Measurements from ENCODE around the gene HSD17B13.
"Not testable (repeated sequence)": the region's sequence is repeated elsewhere in the genome, so short reads cannot be mapped to it uniquely, and the experiment has no call there.

HSD17B13 gene

DNA sequence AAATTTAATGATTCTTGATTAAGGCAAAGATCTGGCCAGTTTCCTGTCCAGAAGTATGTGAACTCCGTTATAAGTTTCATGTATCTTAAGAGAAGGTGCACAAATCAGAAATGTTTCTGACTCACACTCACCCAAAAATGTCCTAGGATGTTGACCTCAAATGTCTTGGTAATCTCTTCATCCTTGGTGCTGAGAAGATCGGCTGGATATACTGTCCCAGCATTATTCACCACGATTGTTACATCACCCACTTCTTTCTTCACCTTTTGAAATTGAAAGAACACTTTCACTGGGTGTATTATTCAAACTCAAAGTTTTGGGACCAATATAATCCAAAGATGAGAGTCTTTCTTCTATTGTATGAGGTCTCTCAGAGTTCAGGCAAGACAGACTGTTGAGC, 5.7 kb downstream of the HSD17B13 start:
- Histone ChIP-seq H3K79me2 (ENCODE audit: insufficient read depth, low read length) (no peaks in the 10 kb centered on the region), H3K27ac (ENCODE audit: low read length) (no peak overlapping the region), H3K4me1 (ENCODE audit: insufficient read depth, low read length) (no peaks in the 10 kb centered on the region), H3K9me3 (ENCODE audit: insufficient read depth, low read length, severe bottlenecking) (no peaks in the 10 kb centered on the region), H3K9ac (ENCODE audit: low read depth, low read length) (no peak overlapping the region), H2AFZ (ENCODE audit: low read depth, low read length) (no peak overlapping the region), H3K4me3 (ENCODE audit: low read depth in 1 of 2, low read length in 2 of 2) (no peak overlapping the region), H4K20me1 (ENCODE audit: insufficient read depth, low read length) (no peaks in the 10 kb centered on the region), H3K27me3 (ENCODE audit: insufficient read depth, low read length, poor library complexity) (no peaks in the 10 kb centered on the region), H3K4me2 (ENCODE audit: insufficient read depth, low read length) (no peak overlapping the region), H3K36me3 (ENCODE audit: insufficient read depth, low read length) (no peaks in the 10 kb centered on the region; the same call in 1 of the 2 replicates)
- ATAC-seq (ENCODE audit: insufficient read depth, low read depth) (no peak), DNase-seq (no peak)
- no peak for TF ChIP-seq EZH2 (IDR thresholded peaks at IDR 0.05; ENCODE audit: borderline replicate concordance, low read depth, low read length, severe bottlenecking)
- TF ChIP-seq, protein P1, sequence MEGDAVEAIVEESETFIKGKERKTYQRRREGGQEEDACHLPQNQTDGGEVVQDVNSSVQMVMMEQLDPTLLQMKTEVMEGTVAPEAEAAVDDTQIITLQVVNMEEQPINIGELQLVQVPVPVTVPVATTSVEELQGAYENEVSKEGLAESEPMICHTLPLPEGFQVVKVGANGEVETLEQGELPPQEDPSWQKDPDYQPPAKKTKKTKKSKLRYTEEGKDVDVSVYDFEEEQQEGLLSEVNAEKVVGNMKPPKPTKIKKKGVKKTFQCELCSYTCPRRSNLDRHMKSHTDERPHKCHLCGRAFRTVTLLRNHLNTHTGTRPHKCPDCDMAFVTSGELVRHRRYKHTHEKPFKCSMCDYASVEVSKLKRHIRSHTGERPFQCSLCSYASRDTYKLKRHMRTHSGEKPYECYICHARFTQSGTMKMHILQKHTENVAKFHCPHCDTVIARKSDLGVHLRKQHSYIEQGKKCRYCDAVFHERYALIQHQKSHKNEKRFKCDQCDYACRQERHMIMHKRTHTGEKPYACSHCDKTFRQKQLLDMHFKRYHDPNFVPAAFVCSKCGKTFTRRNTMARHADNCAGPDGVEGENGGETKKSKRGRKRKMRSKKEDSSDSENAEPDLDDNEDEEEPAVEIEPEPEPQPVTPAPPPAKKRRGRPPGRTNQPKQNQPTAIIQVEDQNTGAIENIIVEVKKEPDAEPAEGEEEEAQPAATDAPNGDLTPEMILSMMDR (IDR thresholded peaks at IDR 0.05; ENCODE audit: borderline replicate concordance, extremely low read depth, low read length, poor library complexity, severe bottlenecking): no peak

DNA sequence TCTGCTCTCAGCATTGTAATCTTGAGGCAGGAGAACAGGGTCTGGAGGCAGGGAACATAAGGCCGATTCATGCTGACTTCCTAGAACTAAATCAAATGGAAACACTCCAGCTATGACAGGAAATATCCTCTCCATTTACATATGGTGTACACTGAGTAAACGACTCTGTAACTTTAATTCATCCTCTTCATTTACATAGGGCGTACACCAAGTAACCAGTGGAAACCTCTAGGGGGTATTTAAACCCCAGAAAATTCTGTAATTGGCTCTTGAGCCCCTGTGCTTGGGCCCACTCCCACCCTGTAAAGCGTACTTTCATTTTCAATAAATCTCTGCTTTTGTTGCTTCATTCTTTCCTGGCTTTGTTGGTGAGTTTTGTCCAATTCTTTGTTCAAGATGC, 7.7 kb downstream of the HSD17B13 start:
- not testable (repeated sequence) for H3K27ac ChIP-seq (ENCODE audit: low read length); H3K4me2 ChIP-seq (ENCODE audit: insufficient read depth, low read length); H3K36me3 ChIP-seq (ENCODE audit: insufficient read depth, low read length); H3K9me3 ChIP-seq (ENCODE audit: insufficient read depth, low read length, severe bottlenecking); H3K27me3 ChIP-seq (ENCODE audit: insufficient read depth, low read length, poor library complexity); H3K4me3 ChIP-seq (ENCODE audit: low read depth in 1 of 2, low read length in 2 of 2); H3K79me2 ChIP-seq (ENCODE audit: insufficient read depth, low read length); H3K4me1 ChIP-seq (ENCODE audit: insufficient read depth, low read length); DNase-seq; H2AFZ ChIP-seq (ENCODE audit: low read depth, low read length); ATAC-seq (ENCODE audit: insufficient read depth, low read depth); H4K20me1 ChIP-seq (ENCODE audit: insufficient read depth, low read length); H3K9ac ChIP-seq (ENCODE audit: low read depth, low read length)

DNA sequence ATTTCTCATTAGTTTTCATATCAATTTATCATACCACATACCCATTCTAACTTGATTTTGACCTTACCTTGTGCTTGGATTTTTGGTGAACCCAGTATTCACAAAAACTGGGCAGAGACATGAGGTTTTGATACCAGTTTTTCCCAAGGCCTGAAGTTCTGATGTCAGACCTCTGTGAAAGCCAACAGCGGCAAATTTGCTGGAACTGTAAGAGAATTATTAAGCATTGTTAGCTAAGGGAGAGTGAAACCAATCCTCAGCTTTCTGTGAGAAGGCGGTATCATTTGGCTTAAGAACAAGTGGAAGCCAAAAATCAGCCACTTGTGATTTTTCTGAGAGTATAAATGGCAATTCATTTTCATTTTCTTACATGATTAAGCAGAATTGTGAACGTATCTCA, 8.9 kb downstream of the HSD17B13 start:
- Histone ChIP-seq H3K36me3 (ENCODE audit: insufficient read depth, low read length) (no peaks in the 10 kb centered on the region; the same call in 1 of the 2 replicates), H3K27ac (ENCODE audit: low read length) (no peak overlapping the region), H3K27me3 (ENCODE audit: insufficient read depth, low read length, poor library complexity) (no peaks in the 10 kb centered on the region), H3K79me2 (ENCODE audit: insufficient read depth, low read length) (no peaks in the 10 kb centered on the region), H3K4me2 (ENCODE audit: insufficient read depth, low read length) (no peak overlapping the region), H3K9ac (ENCODE audit: low read depth, low read length) (no peak overlapping the region), H3K9me3 (ENCODE audit: insufficient read depth, low read length, severe bottlenecking) (no peaks in the 10 kb centered on the region), H4K20me1 (ENCODE audit: insufficient read depth, low read length) (no peaks in the 10 kb centered on the region), H3K4me1 (ENCODE audit: insufficient read depth, low read length) (no peaks in the 10 kb centered on the region), H2AFZ (ENCODE audit: low read depth, low read length) (no peak overlapping the region), H3K4me3 (ENCODE audit: low read depth in 1 of 2, low read length in 2 of 2) (no peak overlapping the region)
- DNase-seq: no peak
- ATAC-seq (ENCODE audit: insufficient read depth, low read depth): no peak
- no peak for TF ChIP-seq EZH2 (IDR thresholded peaks at IDR 0.05; ENCODE audit: borderline replicate concordance, low read depth, low read length, severe bottlenecking)
- TF ChIP-seq, protein P1 (IDR thresholded peaks at IDR 0.05; ENCODE audit: borderline replicate concordance, extremely low read depth, low read length, poor library complexity, severe bottlenecking): no peak

DNA sequence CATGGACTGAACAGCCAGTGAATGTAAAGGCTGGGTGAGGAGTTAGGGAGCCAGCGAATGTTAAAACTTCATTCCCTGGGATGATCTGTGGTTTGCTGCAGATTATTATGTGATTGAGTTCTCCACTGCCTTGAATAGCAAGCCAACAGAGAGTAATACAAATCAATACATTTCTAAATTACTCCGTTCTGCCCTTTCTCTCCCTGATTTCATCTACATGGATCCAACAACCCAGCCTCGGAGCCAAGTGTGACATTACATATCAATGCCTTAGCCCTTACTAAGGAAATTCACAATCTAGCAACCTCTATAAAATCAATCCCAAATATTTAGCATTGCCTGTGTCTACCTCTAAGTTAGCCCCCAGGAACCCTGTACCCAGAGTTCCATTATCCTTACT, 11.0 kb downstream of the HSD17B13 start:
- H3K79me2 ChIP-seq (ENCODE audit: insufficient read depth, low read length): no peaks in the 10 kb centered on the region
- no peak for ATAC-seq (ENCODE audit: insufficient read depth, low read depth)
- no peak overlapping the region for H3K4me3 ChIP-seq (ENCODE audit: low read depth in 1 of 2, low read length in 2 of 2)
- H3K36me3 ChIP-seq (ENCODE audit: insufficient read depth, low read length): no peaks in the 10 kb centered on the region; the same call in 1 of the 2 replicates
- no peak overlapping the region for H3K4me2 ChIP-seq (ENCODE audit: insufficient read depth, low read length)
- H3K27ac ChIP-seq (ENCODE audit: low read length): no peak overlapping the region
- H2AFZ ChIP-seq (ENCODE audit: low read depth, low read length): no peak overlapping the region
- H3K9ac ChIP-seq (ENCODE audit: low read depth, low read length): no peak overlapping the region
- no peaks in the 10 kb centered on the region for H3K27me3 ChIP-seq (ENCODE audit: insufficient read depth, low read length, poor library complexity)
- H3K9me3 ChIP-seq (ENCODE audit: insufficient read depth, low read length, severe bottlenecking): no peaks in the 10 kb centered on the region
- no peaks in the 10 kb centered on the region for H4K20me1 ChIP-seq (ENCODE audit: insufficient read depth, low read length)
- TF ChIP-seq, protein P1 (IDR thresholded peaks at IDR 0.05; ENCODE audit: borderline replicate concordance, extremely low read depth, low read length, poor library complexity, severe bottlenecking): no peak
- H3K4me1 ChIP-seq (ENCODE audit: insufficient read depth, low read length): no peaks in the 10 kb centered on the region
- no peak for DNase-seq
